Hindlimb muscle (tissue), 1 donor: ENCODE data around the gene TTC21B. TPM values are rescaled to one million over a fixed set of nuclear protein-coding genes. Genes with fewer than 3 reads are reported as not detected.

Experiments
- DNase-seq: peaks from one replicate; pipeline ENCODE4 v3.0.0-alpha.2; 2013
- polyA plus RNA-seq: library from polyadenylated mRNA; unstranded; fragments of 120-200 nt; gene quantifications from one replicate; pipeline ENCODE4 v1.2.1, GENCODE V29; 2013; ENCODE audit not compliant: insufficient read length

The TTC21B gene
- polyA plus RNA-seq, 1 donor, result 20.7 TPM

DNA sequence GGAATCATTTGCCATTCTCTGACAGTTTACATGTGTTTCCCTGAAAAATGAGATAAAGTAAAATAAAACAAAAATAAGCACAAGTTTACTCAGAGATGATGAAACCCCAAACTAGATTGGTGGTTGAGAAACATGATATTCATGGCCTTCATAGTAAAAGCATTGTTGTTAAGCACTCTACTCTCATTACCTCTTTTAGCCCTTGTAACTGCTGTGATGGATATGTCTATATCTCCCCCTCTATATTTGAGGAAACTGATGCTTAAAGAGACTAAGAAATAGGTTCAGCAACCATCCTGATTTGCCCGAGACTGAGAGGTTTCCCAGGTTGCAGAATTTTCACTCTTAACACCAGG lies 125.7 kb downstream of the TTC21B start:
- DNase-seq, result no peak

- no peak for DNase-seq
Observed at GRCh38 chr2:165827016-165827920, 126.3 kb downstream of the TTC21B start.

DNA sequence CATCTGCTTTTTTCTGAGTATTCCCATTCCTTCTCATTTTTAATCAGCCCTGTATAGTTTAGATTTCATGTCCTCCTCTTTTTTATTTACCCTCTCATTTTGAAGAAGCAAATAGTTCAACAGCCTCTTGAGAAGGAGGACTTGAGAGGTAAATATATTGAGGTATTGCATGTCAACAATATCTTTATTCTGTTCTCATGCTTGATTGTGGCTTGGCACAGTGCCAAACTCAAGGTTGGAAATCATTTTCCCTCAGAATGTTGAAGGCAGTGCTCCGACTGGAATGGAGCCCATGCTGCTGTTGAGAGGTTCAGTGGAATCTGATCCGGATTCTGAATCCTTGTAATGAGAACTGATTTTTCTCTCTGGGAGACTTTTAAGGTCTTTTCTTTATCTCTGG lies 128.5 kb downstream of the TTC21B start:
- peak; percentile 14 for DNase-seq

Other genes with a start within 250 kb of the TTC21B start
- gene GALNT3, start 159.5 kb downstream of the TTC21B start, polyA plus RNA-seq, result 1.3 TPM
- 0.25 TPM for gene SCN1A, start 174.2 kb upstream of the TTC21B start, polyA plus RNA-seq